HepG2 (cell line): ENCODE measurements around the gene ITGB2. TPM values are rescaled to one million over a fixed set of nuclear protein-coding genes. Genes with fewer than 3 reads are reported as not detected.

Source experiments
- ARNT2 ChIP-seq: sonication (generic); formaldehyde crosslinking; IDR thresholded peaks from 2 replicates; pipeline ENCODE4 v1.8.0; 2022; ENCODE audit warnings: mild to moderate bottlenecking, low read depth, missing genetic modification reagents, moderate library complexity
- ASH2L ChIP-seq: fragments of 300-600, 200-600 bp; sonication (generic); IDR thresholded peaks from 2 replicates; pipeline ENCODE4 v1.7.0; 2017; ENCODE audit warnings: low read depth, mild to moderate bottlenecking, moderate library complexity, mixed read lengths, low read length; ENCODE audit not compliant: insufficient read length
- CHD2 ChIP-seq: IDR thresholded peaks from 2 replicates; pipeline ENCODE4 v1.6.1; 2011; ENCODE audit warnings: low read depth, low read length, improper control_type of control experiment
- ELF3 ChIP-seq: IDR thresholded peaks from 2 replicates; pipeline ENCODE4 v1.6.1; 2016; ENCODE audit warnings: missing genetic modification reagents, missing compliant biosample characterization
- HDAC6 ChIP-seq: fragments of 200-600 bp; sonication (generic); IDR thresholded peaks from 2 replicates; pipeline ENCODE4 v1.7.0; 2017; ENCODE audit warnings: mild to moderate bottlenecking, antibody characterized with exemption, low read length, low read depth
- HNRNPL ChIP-seq: fragments of 200-400 bp; formaldehyde crosslinking; IDR thresholded peaks from 2 replicates; pipeline ENCODE4 v1.6.1; 2017; ENCODE audit warnings: mild to moderate bottlenecking, low read depth, low read length
- NR2F1 ChIP-seq, 2 experiments: fragments of 450-650 bp in 1 of 2; formaldehyde crosslinking in 1 of 2; IDR thresholded peaks; 2 replicates each; pipeline versions ENCODE4 v1.5.0 to v1.6.1; 2016 to 2020; ENCODE audit warnings: mild to moderate bottlenecking in 1 of 2, missing compliant biosample characterization in 1 of 2, missing genetic modification reagents in 1 of 2, moderate library complexity in 1 of 2
- PITX1 ChIP-seq: sonication (generic); formaldehyde crosslinking; IDR thresholded peaks from 2 replicates; pipeline ENCODE4 v1.5.1; 2020; ENCODE audit warnings: mild to moderate bottlenecking, missing genetic modification reagents
- POLR2AphosphoS5 ChIP-seq: IDR thresholded peaks from 2 replicates; pipeline ENCODE4 v1.6.1; 2012; ENCODE audit warnings: low read depth, low read length
- TBX3 ChIP-seq: fragments of 450-650 bp; IDR thresholded peaks from 2 replicates; pipeline ENCODE4 v1.6.1; 2017; ENCODE audit warnings: antibody characterized with exemption, mild to moderate bottlenecking, inconsistent platforms, borderline replicate concordance
- TEAD2 ChIP-seq: sonication (generic); formaldehyde crosslinking; IDR thresholded peaks from 2 replicates; pipeline ENCODE4 v1.9.0; 2021; ENCODE audit warnings: missing genetic modification reagents
- USF2 ChIP-seq, 2 experiments: sonication (generic) in 1 of 2; formaldehyde crosslinking in 1 of 2; IDR thresholded peaks; 2 replicates each; pipeline versions ENCODE4 v1.5.1 to v1.6.1; 2011 to 2020; ENCODE audit warnings: borderline replicate concordance in 1 of 2, low read depth in 1 of 2, low read length in 1 of 2, mild to moderate bottlenecking in 1 of 2, missing genetic modification reagents in 1 of 2, moderate library complexity in 1 of 2
- ZBTB34 ChIP-seq: sonication (generic); formaldehyde crosslinking; IDR thresholded peaks from 2 replicates; pipeline ENCODE4 v1.8.0; 2022; ENCODE audit warnings: mild to moderate bottlenecking, missing genetic modification reagents
- ZBTB37 ChIP-seq: sonication (generic); formaldehyde crosslinking; IDR thresholded peaks from 2 replicates; pipeline ENCODE4 v1.4.0; 2020; ENCODE audit warnings: mild to moderate bottlenecking, missing genetic modification reagents
- ZBTB38 ChIP-seq: sonication (generic); formaldehyde crosslinking; IDR thresholded peaks from 2 replicates; pipeline ENCODE4 v1.5.1; 2020; ENCODE audit warnings: mild to moderate bottlenecking, missing genetic modification reagents
- ZNF263 ChIP-seq: sonication (generic); formaldehyde crosslinking; IDR thresholded peaks from 2 replicates; pipeline ENCODE4 v1.4.0; 2020; ENCODE audit warnings: missing genetic modification reagents
- ZNF660 ChIP-seq: sonication (generic); formaldehyde crosslinking; IDR thresholded peaks from 2 replicates; pipeline ENCODE4 v1.5.1; 2020; ENCODE audit warnings: mild to moderate bottlenecking, low read depth, missing genetic modification reagents, borderline replicate concordance
- ZNF687 ChIP-seq: sonication (generic); formaldehyde crosslinking; IDR thresholded peaks from 2 replicates; pipeline ENCODE4 v1.5.1; 2020; ENCODE audit warnings: mild to moderate bottlenecking, missing genetic modification reagents, moderate library complexity
- ZNF749 ChIP-seq: sonication (generic); formaldehyde crosslinking; IDR thresholded peaks from 2 replicates; pipeline ENCODE4 v1.8.0; 2022; ENCODE audit warnings: mild to moderate bottlenecking, missing genetic modification reagents, moderate library complexity, borderline replicate concordance
- polyA plus RNA-seq, 8 experiments: library from polyadenylated mRNA; depleted of rRNA in 3 of 8; stranded (reverse) in 7 of 8; unstranded in 1 of 8; fragments of >200 nt; fragmentation: Illumina TruSeq in 4 of 8; extraction: Trizol in 4 of 8; gene quantifications; 2 replicates each; pipeline versions ENCODE4 v1.2.1 to v1.2.3, GENCODE V29; 2011 to 2016; ENCODE audit warnings: low read depth in 4 of 8, missing spikeins in 1 of 8, mixed read lengths in 1 of 8; ENCODE audit not compliant: insufficient read depth in 1 of 8
- total RNA-seq, 5 experiments: library from RNA; depleted of rRNA; stranded (reverse); fragments of >200 nt; fragmentation: Illumina TruSeq; extraction: Trizol; gene quantifications; 2 replicates each; pipeline ENCODE4 v1.2.3, GENCODE V29; 2016; ENCODE audit warnings: low read depth in 1 of 5

ITGB2 gene
- total and polyA plus RNA-seq, 2 of the 13 experiments (the other 11 are each of a cell fraction or from before 2014, with no cell fraction given), result 4.2 to 18.0 TPM

- TF ChIP-seq ZNF749 (CRISPR knock-in tag), result 0 out of 2 replicates have a peak, but pooled peaks have one; percentile 49
- TF ChIP-seq ZNF687 (CRISPR knock-in tag), result peak; percentile 90
- no peak for TF ChIP-seq ELF3
- no peak for TF ChIP-seq ZNF660
- no peak for TF ChIP-seq ZBTB34 (CRISPR knock-in tag)
- TF ChIP-seq CHD2, result no peak
- TF ChIP-seq POLR2AphosphoS5, result no peak
- peak; percentile 87 for TF ChIP-seq HNRNPL
- TF ChIP-seq NR2F1 (CRISPR knock-in tag; IDR thresholded peaks at IDR 0.05), result peak; percentile 36 to 39; a peak in 2 of 4 replicates
- TF ChIP-seq TBX3, result no peak
- TF ChIP-seq PITX1 (CRISPR knock-in tag), result no peak
- peak; percentile 34 for TF ChIP-seq ASH2L
- peak; percentile 71 for TF ChIP-seq ZNF263 (CRISPR knock-in tag)
- TF ChIP-seq ARNT2 (CRISPR knock-in tag), result no peak
- no peak for TF ChIP-seq ZBTB37 (CRISPR knock-in tag)
- no peak for TF ChIP-seq TEAD2 (CRISPR knock-in tag)
- peak; percentile 40; the same call in 1 of the 2 replicates for TF ChIP-seq ZBTB38 (CRISPR knock-in tag)
- no peak for TF ChIP-seq HDAC6
- TF ChIP-seq USF2 (IDR thresholded peaks at IDR 0.05; ENCODE audit: low read depth, low read length), result no peak
- TF ChIP-seq USF2 (CRISPR knock-in tag; IDR thresholded peaks at IDR 0.05; ENCODE audit: borderline replicate concordance), result no peak
Measured at GRCh38 chr21:44910229-44911067, 10.3 kb downstream of the ITGB2 start (continued).
